Adrenal gland (tissue), 12 donors: ENCODE measurements around the gene MAGI1. TPM values are rescaled to one million over a fixed set of nuclear protein-coding genes. Genes with fewer than 3 reads are reported as not detected.

ENCODE experiments used
- DNase-seq, 7 donors: peaks; one replicate each; pipeline ENCODE4 v3.0.0-alpha.2; 2019 to 2020
- H3K27ac ChIP-seq, 5 donors: fragments of 200-600 bp; sonication (generic) in 4 of 5; 1 replicate in 3 of 5; 2 replicates in 2 of 5; pipeline versions ENCODE4 v1.5.1 to v1.8.0; 2016 to 2020; ENCODE audit warnings: mild to moderate bottlenecking in 1 of 5
- H3K27me3 ChIP-seq: fragments of 200-600 bp; 2 replicates; pipeline ENCODE4 v1.8.0; 2021
- H3K36me3 ChIP-seq, 2 donors: fragments of 200-600 bp; replicated peaks in 1 of 2; 1 replicate in 1 of 2; 2 replicates in 1 of 2; pipeline versions ENCODE4 v1.5.1 to v1.8.0; 2018 to 2022
- H3K4me1 ChIP-seq, 2 donors: fragments of 200-600 bp; replicated peaks in 1 of 2; 1 replicate in 1 of 2; 2 replicates in 1 of 2; pipeline versions ENCODE4 v1.5.1 to v1.8.0; 2018 to 2021
- H3K4me3 ChIP-seq, 4 donors: fragments of 200-600 bp; sonication (generic) in 3 of 4; one replicate each; pipeline ENCODE4 v1.5.1; 2016 to 2018
- H3K9me3 ChIP-seq, 3 donors: fragments of 200-600 bp; sonication (generic) in 1 of 3; replicated peaks in 1 of 3; 1 replicate in 2 of 3; 2 replicates in 1 of 3; pipeline versions ENCODE4 v1.5.1 to v1.8.0; 2016 to 2021
- POLR2A ChIP-seq, 2 donors: fragments of 450-650 bp; IDR thresholded peaks; one replicate each; pipeline ENCODE4 v1.6.1; 2017; ENCODE audit warnings: antibody characterized with exemption in 2 of 2, mild to moderate bottlenecking in 2 of 2, moderate library complexity in 1 of 2
- WGBS, 4 donors: extraction: QIAGEN DNeasy Blood & Tissue Kit in 2 of 4; methylation state at CpG; one replicate each; pipeline versions ENCODE4 v1.1.5 to v1.1.7; 2013 to 2017; 5-methylcytosine and 5-hydroxymethylcytosine counted together
- intact Hi-C, 2 donors: fragments of 100-400 bp; cut with DNase I; formaldehyde crosslinking; loops; one replicate each; pipeline versions ENCODE4 v1.14.1 to v1.15.0; 2022 to 2023
- polyA plus RNA-seq, 3 donors: library from polyadenylated mRNA; stranded (reverse); fragments of 200-250 nt in 2 of 3; fragments of 350-450 nt in 1 of 3; fragmentation: Illumina TruSeq in 1 of 3; extraction: RNeasy Lipid Tissue Mini Kit (QIAGEN cat#74804) in 1 of 3; gene quantifications; one replicate each; pipeline ENCODE4 v1.2.3, GENCODE V29; 2013 to 2014
- total RNA-seq, 9 donors: library from RNA; depleted of rRNA in 4 of 9; stranded (reverse); fragments of >200 nt in 4 of 9; fragments of 120-200 nt in 1 of 9; fragmentation: NEBNext Ultra II Directional in 1 of 9; extraction: Animal tissue kit (Norgen Biotek cat#: 25700) in 1 of 9; gene quantifications; one replicate each; pipeline versions ENCODE4 v1.1.0 to v1.2.4, GENCODE V29; 2013 to 2023
- TF ChIP-seq, protein P1 (sequence below), 6 experiments: fragments of 450-650 bp in 4 of 6; fragments of 200-600 bp in 2 of 6; sonication (generic) in 1 of 6; IDR thresholded peaks; 1 replicate in 5 of 6; 2 replicates in 1 of 6; pipeline versions ENCODE4 v1.5.1 to v1.8.0; 2016 to 2021; ENCODE audit warnings: antibody characterized with exemption in 6 of 6, mild to moderate bottlenecking in 2 of 6, moderate library complexity in 1 of 6
- donor health status: healthy with polysubstance abuse.
- donor health status: Bipolar disorder and iron deficiency.
- donor health status: DM: yes; HTN: yes; CAD: no.
- donor health status: DM: no; HTN: no; CAD: no.
- donor health status: DM: no; HTN: no; CAD: no.
- donor health status: DM: yes; HTN: yes; CAD: no.

Gene MAGI1
- total and polyA plus RNA-seq, 12 donors, result 4.8 to 31.6 (median 18.5) TPM

DNA sequence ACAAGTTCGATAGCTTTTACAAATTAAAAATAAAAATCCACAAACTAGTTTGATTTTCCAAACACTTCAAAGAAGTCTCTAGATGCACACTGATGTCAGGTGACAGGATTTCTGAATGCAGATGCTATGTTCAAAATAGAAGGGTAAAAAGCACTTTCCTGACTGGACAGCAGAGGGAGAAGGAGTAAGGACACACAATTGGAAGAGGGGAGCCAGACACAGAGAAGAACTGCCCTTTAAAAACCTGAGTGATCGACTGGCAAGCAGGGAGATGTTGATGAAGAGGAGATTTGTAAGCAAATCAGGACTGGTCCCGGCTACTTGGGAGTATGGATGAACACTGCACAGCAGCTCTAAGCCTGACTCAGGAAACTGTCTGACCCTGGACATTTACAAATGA, 612.8 kb downstream of the MAGI1 start:
- WGBS, 4 donors, result 58 to 72% (median 62%) methylated on average over 3 of the region's 3 CpGs
- TF ChIP-seq POLR2A (IDR thresholded peaks at IDR 0.05), result no peak
- TF ChIP-seq, protein P1, sequence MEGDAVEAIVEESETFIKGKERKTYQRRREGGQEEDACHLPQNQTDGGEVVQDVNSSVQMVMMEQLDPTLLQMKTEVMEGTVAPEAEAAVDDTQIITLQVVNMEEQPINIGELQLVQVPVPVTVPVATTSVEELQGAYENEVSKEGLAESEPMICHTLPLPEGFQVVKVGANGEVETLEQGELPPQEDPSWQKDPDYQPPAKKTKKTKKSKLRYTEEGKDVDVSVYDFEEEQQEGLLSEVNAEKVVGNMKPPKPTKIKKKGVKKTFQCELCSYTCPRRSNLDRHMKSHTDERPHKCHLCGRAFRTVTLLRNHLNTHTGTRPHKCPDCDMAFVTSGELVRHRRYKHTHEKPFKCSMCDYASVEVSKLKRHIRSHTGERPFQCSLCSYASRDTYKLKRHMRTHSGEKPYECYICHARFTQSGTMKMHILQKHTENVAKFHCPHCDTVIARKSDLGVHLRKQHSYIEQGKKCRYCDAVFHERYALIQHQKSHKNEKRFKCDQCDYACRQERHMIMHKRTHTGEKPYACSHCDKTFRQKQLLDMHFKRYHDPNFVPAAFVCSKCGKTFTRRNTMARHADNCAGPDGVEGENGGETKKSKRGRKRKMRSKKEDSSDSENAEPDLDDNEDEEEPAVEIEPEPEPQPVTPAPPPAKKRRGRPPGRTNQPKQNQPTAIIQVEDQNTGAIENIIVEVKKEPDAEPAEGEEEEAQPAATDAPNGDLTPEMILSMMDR (IDR thresholded peaks at IDR 0.05), result peak in 5 of 6 experiments; percentile 11 to 36 (median 26)
- intact Hi-C loops, result loop anchor here in 1 of 2 donors (10.0 kb wide), 1 partner anchor 891 kb away; no protein-coding TSS in a partner anchor
- H3K9me3 ChIP-seq, result no peaks in the 10 kb centered on the region
- H3K36me3 ChIP-seq, result no peaks in the 10 kb centered on the region
- no peak overlapping the region for H3K4me3 ChIP-seq
- no peak for DNase-seq
- no peak overlapping the region for H3K27ac ChIP-seq
- H3K27me3 ChIP-seq, result no peaks in the 10 kb centered on the region
- H3K4me1 ChIP-seq, result no peaks in the 10 kb centered on the region

DNA sequence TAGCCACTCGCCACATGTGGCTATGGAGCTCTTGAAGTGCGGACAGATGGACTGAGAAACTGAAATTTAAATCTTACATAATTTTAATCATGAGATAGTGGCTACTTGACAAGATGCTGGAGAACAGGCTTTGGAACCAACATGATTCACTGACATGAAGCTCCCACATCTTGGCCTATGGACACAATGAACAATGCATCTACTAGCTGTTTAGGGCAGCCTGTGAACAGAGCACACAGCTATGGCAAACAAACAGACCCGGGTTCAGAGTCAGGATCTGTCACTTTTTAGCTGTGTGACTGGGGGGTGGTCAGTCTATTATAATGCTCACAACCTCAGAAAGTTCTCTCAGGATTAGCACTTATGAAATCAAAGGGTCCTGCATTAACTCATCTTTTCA, 616.6 kb downstream of the MAGI1 start:
- Histone ChIP-seq H3K36me3 (no peaks in the 10 kb centered on the region), H3K27me3 (no peaks in the 10 kb centered on the region), H3K4me1 (no peaks in the 10 kb centered on the region), H3K4me3 (no peak overlapping the region), H3K9me3 (no peaks in the 10 kb centered on the region), H3K27ac (no peak overlapping the region)
- WGBS, 4 donors, result 87 to 92% (median 92%) methylated on average over 3 of the region's 3 CpGs
- no peak for DNase-seq
- TF ChIP-seq POLR2A (IDR thresholded peaks at IDR 0.05), result no peak
- TF ChIP-seq, protein P1 (IDR thresholded peaks at IDR 0.05), result no peak
- intact Hi-C loops, result loop anchor here in 1 of 2 donors (10.0 kb wide), 1 partner anchor 887 kb away; no protein-coding TSS in a partner anchor

DNA sequence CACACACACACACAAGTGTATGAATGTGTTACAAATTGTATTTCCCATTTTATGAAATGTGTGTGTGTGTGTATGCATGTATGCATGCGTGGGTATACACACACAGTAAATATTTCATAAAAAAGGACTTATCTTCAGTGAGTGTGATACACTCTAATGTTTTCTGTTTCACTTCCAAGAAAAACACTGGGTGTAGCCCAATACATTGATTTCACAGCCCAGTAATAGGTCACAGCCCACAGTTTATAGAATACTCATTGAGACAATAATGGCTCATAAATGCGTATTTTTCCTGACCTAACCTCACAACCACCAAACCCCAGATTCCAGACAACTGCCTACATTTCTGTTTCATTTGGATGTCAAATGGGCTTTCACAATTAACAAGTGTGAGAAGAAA, 619.5 kb downstream of the MAGI1 start:
- H3K36me3 ChIP-seq, result no peaks in the 10 kb centered on the region
- 93 to 99% (median 96%) methylated on average over 2 of the region's 2 CpGs for WGBS, 4 donors
- H3K4me1 ChIP-seq, result no peaks in the 10 kb centered on the region
- no peaks in the 10 kb centered on the region for H3K27me3 ChIP-seq
- TF ChIP-seq POLR2A (IDR thresholded peaks at IDR 0.05), result no peak
- TF ChIP-seq, protein P1 (IDR thresholded peaks at IDR 0.05), result no peak
- H3K9me3 ChIP-seq, result no peaks in the 10 kb centered on the region
- no peak overlapping the region for H3K4me3 ChIP-seq
- H3K27ac ChIP-seq, result no peak overlapping the region
- intact Hi-C loops, result no loop called here
- no peak for DNase-seq

- Histone ChIP-seq H3K27me3 (no peaks in the 10 kb centered on the region), H3K9me3 (no peaks in the 10 kb centered on the region), H3K4me1 (peaks cover 0 to 33% of the 10 kb centered on the region in 2 donors), H3K4me3 (no peak overlapping the region), H3K36me3 (no peaks in the 10 kb centered on the region), H3K27ac (no peak overlapping the region)
- no peak for DNase-seq
- intact Hi-C loops, result no loop called here
- TF ChIP-seq POLR2A (IDR thresholded peaks at IDR 0.05), result no peak
- TF ChIP-seq, protein P1 (IDR thresholded peaks at IDR 0.05), result no peak
- WGBS, 4 donors, result 67 to 89% (median 84%) methylated on average over 3 of the region's 3 CpGs
Observed at GRCh38 chr3:65413891-65414290, 624.8 kb downstream of the MAGI1 start.
